Psoas muscle (tissue), 8 donors: ENCODE measurements around the gene TMEM221. TPM values are rescaled to one million over a fixed set of nuclear protein-coding genes. Genes with fewer than 3 reads are reported as not detected.

ENCODE experiments used
- ATAC-seq, 4 donors: fragments of 200-7000 bp; cut with Tn5 transposase; one replicate each; pipeline ENCODE4 v1.9.1; 2020; ENCODE audit warnings: moderate library complexity in 3 of 4, mild to moderate bottlenecking in 2 of 4
- DNase-seq, 2 donors: peaks; one replicate each; pipeline ENCODE4 v3.0.0-alpha.2; 2020
- H3K27ac ChIP-seq: fragments of 200-600 bp; one replicate; pipeline ENCODE4 v1.8.0; 2022
- H3K27me3 ChIP-seq, 3 donors: fragments of 200-600 bp in 1 of 3; one replicate each; pipeline versions ENCODE4 v1.6.1 to v1.8.0; 2013 to 2022; ENCODE audit warnings: low read length in 2 of 3, mild to moderate bottlenecking in 2 of 3, moderate library complexity in 1 of 3; ENCODE audit not compliant: insufficient read depth in 3 of 3
- H3K36me3 ChIP-seq, 2 donors: fragments of 200-600 bp in 1 of 2; one replicate each; pipeline versions ENCODE4 v1.6.1 to v1.8.0; 2013 to 2022; ENCODE audit warnings: low read depth in 1 of 2, mild to moderate bottlenecking in 1 of 2, moderate library complexity in 1 of 2; ENCODE audit not compliant: insufficient read depth in 1 of 2
- H3K4me1 ChIP-seq: fragments of 200-600 bp; one replicate; pipeline ENCODE4 v1.8.0; 2022
- H3K4me3 ChIP-seq: fragments of 200-600 bp; one replicate; pipeline ENCODE4 v1.8.0; 2022; ENCODE audit warnings: mild to moderate bottlenecking
- H3K9me3 ChIP-seq: fragments of 200-600 bp; one replicate; pipeline ENCODE4 v1.8.0; 2022
- CTCF ChIP-seq: fragments of 200-600 bp; IDR thresholded peaks from one replicate; pipeline ENCODE4 v1.8.0; 2022; ENCODE audit warnings: antibody characterized with exemption
- WGBS, 3 donors: extraction: QIAGEN DNeasy Blood & Tissue Kit; methylation state at CpG; one replicate each; pipeline versions ENCODE4 v1.1.6 to v1.1.7; 2013; 5-methylcytosine and 5-hydroxymethylcytosine counted together
- intact Hi-C, 2 donors: fragments of 100-400 bp; cut with DNase I; formaldehyde crosslinking; loops; one replicate each; pipeline versions ENCODE4 v1.11.0 to v1.14.2; 2022
- polyA plus RNA-seq, 3 donors: library from polyadenylated mRNA; stranded (reverse); fragments of 200-250 nt; gene quantifications; one replicate each; pipeline ENCODE4 v1.2.3, GENCODE V29; 2013
- total RNA-seq, 4 donors: library from RNA; stranded (reverse); fragmentation: NEBNext Ultra II Directional in 2 of 4; extraction: Animal tissue kit (Norgen Biotek cat#: 25700) in 2 of 4; gene quantifications; one replicate each; pipeline versions ENCODE4 v1.2.1 to v1.2.4, GENCODE V29; 2021 to 2023
- donor health status: healthy with polysubstance abuse.
- donor health status: DM: no; HTN: no; CAD: no; lungs with moderate emphysema.
- donor health status: Bipolar disorder and iron deficiency.
- donor health status: healthy.
- donor health status: DM: yes; HTN: yes; CAD: no.
- donor health status: DM: no; HTN: no; CAD: no.
- donor health status: DM: no; HTN: no; CAD: no.
- donor health status: DM: yes; HTN: yes; CAD: no.

TMEM221 gene
- total and polyA plus RNA-seq, 7 donors = 0.04 to 0.39 (median 0.25) TPM; not detected in 4

GRCh38 chr19:17414097-17414496 is 34.4 kb downstream of the TMEM221 start:
- H3K36me3 ChIP-seq = no peaks in the 10 kb centered on the region
- TF ChIP-seq CTCF = no peak
- H3K4me1 ChIP-seq = peaks cover 3% of the 10 kb centered on the region
- no peak for DNase-seq
- ATAC-seq = no peak
- WGBS, 3 donors = 84 to 88% (median 87%) methylated on average over 8 of the region's 8 CpGs
- no peak overlapping the region for H3K4me3 ChIP-seq
- H3K27me3 ChIP-seq = peaks cover 0 to 52% (median 2%) of the 10 kb centered on the region in 3 donors
- intact Hi-C loops = no loop called here
- H3K9me3 ChIP-seq = no peaks in the 10 kb centered on the region
- no peak overlapping the region for H3K27ac ChIP-seq

- intact Hi-C loops = no loop called here
- H3K36me3 ChIP-seq = no peaks in the 10 kb centered on the region
- H3K4me1 ChIP-seq = no peaks in the 10 kb centered on the region
- no peak for TF ChIP-seq CTCF
- DNase-seq = no peak
- 65 to 76% (median 71%) methylated on average over 11 of the region's 11 CpGs for WGBS, 3 donors
- H3K27ac ChIP-seq = no peak overlapping the region
- peaks cover 0 to 47% (median 2%) of the 10 kb centered on the region in 3 donors for H3K27me3 ChIP-seq
- H3K4me3 ChIP-seq = no peak overlapping the region
- H3K9me3 ChIP-seq = no peaks in the 10 kb centered on the region
- no peak for ATAC-seq
Observed at GRCh38 chr19:17411801-17412200, 36.7 kb downstream of the TMEM221 start.

GRCh38 chr19:17409990-17410389 is 38.5 kb downstream of the TMEM221 start:
- H3K27ac ChIP-seq = no peak overlapping the region
- peaks cover 0 to 30% (median 2%) of the 10 kb centered on the region in 3 donors for H3K27me3 ChIP-seq
- H3K4me1 ChIP-seq = no peaks in the 10 kb centered on the region
- no peaks in the 10 kb centered on the region for H3K9me3 ChIP-seq
- intact Hi-C loops = no loop called here
- 92 to 94% (median 93%) methylated on average over 9 of the region's 9 CpGs for WGBS, 3 donors
- TF ChIP-seq CTCF = no peak
- no peak for DNase-seq
- H3K36me3 ChIP-seq = no peaks in the 10 kb centered on the region
- H3K4me3 ChIP-seq = no peak overlapping the region
- no peak for ATAC-seq

- H3K27me3 ChIP-seq = peaks cover 0 to 9% (median 0%) of the 10 kb centered on the region in 3 donors
- peak overlapping the region; percentile 65 for H3K4me3 ChIP-seq
- no peaks in the 10 kb centered on the region for H3K9me3 ChIP-seq
- DNase-seq (no peak), ATAC-seq (no peak)
- intact Hi-C loops = no loop called here
- H3K36me3 ChIP-seq = no peaks in the 10 kb centered on the region
- WGBS, 3 donors = 47 to 61% (median 53%) methylated on average over 2 of the region's 2 CpGs
- TF ChIP-seq CTCF = no peak
- H3K27ac ChIP-seq = peak overlapping the region; percentile 43
- no peaks in the 10 kb centered on the region for H3K4me1 ChIP-seq
Observed at GRCh38 chr19:17406887-17407196, 41.6 kb downstream of the TMEM221 start.
